ENCODE measurements around the gene EDEM3. TPM values are rescaled to one million over a fixed set of nuclear protein-coding genes. Genes with fewer than 3 reads are reported as not detected.

EDEM3 gene
- total and polyA plus RNA-seq, 9 of the 15 experiments (the other 6 are each of a cell fraction or from before 2014, with no cell fraction given) = 15.8 to 46.6 (median 28.0) TPM

DNA sequence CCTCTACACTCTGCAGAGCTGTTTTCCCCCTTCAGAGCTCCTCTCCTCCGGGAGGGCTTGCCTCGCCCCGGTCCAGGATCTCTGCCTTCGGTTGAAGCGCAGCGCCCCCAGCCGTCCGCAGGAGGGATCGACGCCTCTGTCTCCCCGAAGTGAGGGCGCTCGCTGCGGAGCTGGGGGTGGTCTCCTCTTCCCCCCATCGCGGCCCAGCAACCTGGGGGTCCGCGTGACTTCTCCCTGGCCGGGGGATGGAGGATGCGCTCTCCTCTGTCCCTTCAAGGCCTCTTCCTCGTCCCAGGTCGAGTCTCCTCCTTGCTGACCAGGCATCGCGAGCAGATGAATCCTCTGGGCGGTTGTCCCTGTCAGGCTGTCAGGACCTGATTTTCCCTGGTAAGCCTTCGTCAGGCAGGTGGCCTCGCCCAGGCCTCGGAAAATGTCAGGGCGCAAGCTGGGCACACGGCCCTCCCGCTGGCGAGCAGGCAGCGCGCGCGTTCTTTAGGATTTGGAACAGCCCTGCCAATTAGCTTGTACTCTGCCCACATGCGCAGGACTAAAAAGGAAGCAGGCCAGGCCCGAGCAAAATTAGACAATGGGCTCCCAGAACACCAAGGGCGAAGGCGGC is 90.5 kb downstream of the EDEM3 start (continued):
- TF ChIP-seq ZNF263 (CRISPR knock-in tag; IDR thresholded peaks at IDR 0.05; ENCODE audit: borderline replicate concordance) = 0 out of 2 replicates have a peak, but pooled peaks have one; percentile 46
- peak; percentile 43 for TF ChIP-seq ZFP36 (IDR thresholded peaks at IDR 0.05; ENCODE audit: low read depth, low read length, partially characterized antibody)
- TF ChIP-seq KLF6 (CRISPR knock-in tag; IDR thresholded peaks at IDR 0.05; ENCODE audit: borderline replicate concordance) = no peak
- TF ChIP-seq, protein P1, sequence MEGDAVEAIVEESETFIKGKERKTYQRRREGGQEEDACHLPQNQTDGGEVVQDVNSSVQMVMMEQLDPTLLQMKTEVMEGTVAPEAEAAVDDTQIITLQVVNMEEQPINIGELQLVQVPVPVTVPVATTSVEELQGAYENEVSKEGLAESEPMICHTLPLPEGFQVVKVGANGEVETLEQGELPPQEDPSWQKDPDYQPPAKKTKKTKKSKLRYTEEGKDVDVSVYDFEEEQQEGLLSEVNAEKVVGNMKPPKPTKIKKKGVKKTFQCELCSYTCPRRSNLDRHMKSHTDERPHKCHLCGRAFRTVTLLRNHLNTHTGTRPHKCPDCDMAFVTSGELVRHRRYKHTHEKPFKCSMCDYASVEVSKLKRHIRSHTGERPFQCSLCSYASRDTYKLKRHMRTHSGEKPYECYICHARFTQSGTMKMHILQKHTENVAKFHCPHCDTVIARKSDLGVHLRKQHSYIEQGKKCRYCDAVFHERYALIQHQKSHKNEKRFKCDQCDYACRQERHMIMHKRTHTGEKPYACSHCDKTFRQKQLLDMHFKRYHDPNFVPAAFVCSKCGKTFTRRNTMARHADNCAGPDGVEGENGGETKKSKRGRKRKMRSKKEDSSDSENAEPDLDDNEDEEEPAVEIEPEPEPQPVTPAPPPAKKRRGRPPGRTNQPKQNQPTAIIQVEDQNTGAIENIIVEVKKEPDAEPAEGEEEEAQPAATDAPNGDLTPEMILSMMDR (IDR thresholded peaks at IDR 0.05 in 2 of 3, conservative IDR thresholded peaks at IDR 0.05 in 1 of 3; ENCODE audit: insufficient read depth in 2 of 3, low read depth in 1 of 3, low read length in 3 of 3) = peak; percentile 85 to 94 (median 91)
- 0 out of 2 replicates have a peak, but pooled peaks have one; percentile 7 for TF ChIP-seq BHLHE40 (IDR thresholded peaks at IDR 0.05; ENCODE audit: low read length)
- TF ChIP-seq XRCC5 (IDR thresholded peaks at IDR 0.05; ENCODE audit: low read depth, low read length) = peak; percentile 76; the same call in 1 of the 2 replicates
- 0 out of 2 replicates have a peak, but pooled peaks have one; percentile 22 for TF ChIP-seq ESRRA (IDR thresholded peaks at IDR 0.05; ENCODE audit: borderline replicate concordance, low read depth)
- TF ChIP-seq, protein P2, sequence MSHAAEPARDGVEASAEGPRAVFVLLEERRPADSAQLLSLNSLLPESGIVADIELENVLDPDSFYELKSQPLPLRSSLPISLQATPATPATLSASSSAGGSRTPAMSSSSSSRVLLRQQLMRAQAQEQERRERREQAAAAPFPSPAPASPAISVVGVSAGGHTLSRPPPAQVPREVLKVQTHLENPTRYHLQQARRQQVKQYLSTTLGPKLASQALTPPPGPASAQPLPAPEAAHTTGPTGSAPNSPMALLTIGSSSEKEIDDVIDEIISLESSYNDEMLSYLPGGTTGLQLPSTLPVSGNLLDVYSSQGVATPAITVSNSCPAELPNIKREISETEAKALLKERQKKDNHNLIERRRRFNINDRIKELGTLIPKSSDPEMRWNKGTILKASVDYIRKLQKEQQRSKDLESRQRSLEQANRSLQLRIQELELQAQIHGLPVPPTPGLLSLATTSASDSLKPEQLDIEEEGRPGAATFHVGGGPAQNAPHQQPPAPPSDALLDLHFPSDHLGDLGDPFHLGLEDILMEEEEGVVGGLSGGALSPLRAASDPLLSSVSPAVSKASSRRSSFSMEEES (CRISPR knock-in tag; IDR thresholded peaks at IDR 0.05) = no peak
- peak; percentile 83 for TF ChIP-seq SMC3 (conservative IDR thresholded peaks at IDR 0.05; ENCODE audit: insufficient read depth, low read depth, low read length)
- TF ChIP-seq E4F1 (CRISPR knock-in tag; IDR thresholded peaks at IDR 0.05; ENCODE audit: borderline replicate concordance) = no peak
- TF ChIP-seq CREM (IDR thresholded peaks at IDR 0.05; ENCODE audit: low read depth) = peak; percentile 50; the same call in 1 of the 2 replicates
- peak; percentile 28 to 29; a peak in 2 of 4 replicates for TF ChIP-seq NRF1 (conservative IDR thresholded peaks at IDR 0.05 in 1 of 2, IDR thresholded peaks at IDR 0.05 in 1 of 2)
- TF ChIP-seq STAG1 (CRISPR knock-in tag; IDR thresholded peaks at IDR 0.05; ENCODE audit: borderline replicate concordance) = peak; percentile 70; the same call in 1 of the 2 replicates
- no peak for TF ChIP-seq RFX7 (CRISPR knock-in tag; IDR thresholded peaks at IDR 0.05)
- no peak for TF ChIP-seq CBX5 (IDR thresholded peaks at IDR 0.05; ENCODE audit: borderline replicate concordance, low read depth)
- peak; percentile 64; the same call in 1 of the 2 replicates for TF ChIP-seq ZBTB7A (IDR thresholded peaks at IDR 0.05; ENCODE audit: borderline replicate concordance, control insufficient read depth, low read depth, low read length)
- TF ChIP-seq KDM4B (IDR thresholded peaks at IDR 0.05; ENCODE audit: borderline replicate concordance in 2 of 2, low read depth in 1 of 2) = peak in 1 of 2 experiments; percentile 36; a peak in 1 of 4 replicates
- TF ChIP-seq, protein P3, sequence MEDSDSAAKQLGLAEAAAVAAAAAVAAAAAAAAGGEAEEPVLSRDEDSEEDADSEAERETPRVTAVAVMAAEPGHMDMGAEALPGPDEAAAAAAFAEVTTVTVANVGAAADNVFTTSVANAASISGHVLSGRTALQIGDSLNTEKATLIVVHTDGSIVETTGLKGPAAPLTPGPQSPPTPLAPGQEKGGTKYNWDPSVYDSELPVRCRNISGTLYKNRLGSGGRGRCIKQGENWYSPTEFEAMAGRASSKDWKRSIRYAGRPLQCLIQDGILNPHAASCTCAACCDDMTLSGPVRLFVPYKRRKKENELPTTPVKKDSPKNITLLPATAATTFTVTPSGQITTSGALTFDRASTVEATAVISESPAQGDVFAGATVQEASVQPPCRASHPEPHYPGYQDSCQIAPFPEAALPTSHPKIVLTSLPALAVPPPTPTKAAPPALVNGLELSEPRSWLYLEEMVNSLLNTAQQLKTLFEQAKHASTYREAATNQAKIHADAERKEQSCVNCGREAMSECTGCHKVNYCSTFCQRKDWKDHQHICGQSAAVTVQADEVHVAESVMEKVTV (CRISPR knock-in tag; IDR thresholded peaks at IDR 0.05) = peak; percentile 63

Data from K562 (cell line).